ENCODE data around the gene KXD1. TPM values are rescaled to one million over a fixed set of nuclear protein-coding genes. Genes with fewer than 3 reads are reported as not detected.

KXD1 gene
- total RNA-seq, 4 donors from 2014 or later = 98.1 to 117 (median 103) TPM

GRCh38 chr19:18611327-18612050 is 53.8 kb downstream of the KXD1 start:
- TF ChIP-seq CTCF (IDR thresholded peaks at IDR 0.05) = no peak
- TF ChIP-seq POLR2A (IDR thresholded peaks at IDR 0.05) = no peak
- Histone ChIP-seq H3K36me3 (no peaks in the 10 kb centered on the region), H3K27ac (no peak overlapping the region), H3K9me3 (no peaks in the 10 kb centered on the region), H3K4me1 (peaks cover 28 to 40% of the 10 kb centered on the region in 2 donors), H3K27me3 (peaks cover 47% of the 10 kb centered on the region), H3K4me3 (replicated peaks in 1 of 3) (no peak overlapping the region)
- intact Hi-C loops (cut with DNase I) = no loop called here
- DNase-seq = no peak
- WGBS, 2 donors = 4 to 5% methylated on average over 17 to 21 of the region's 62 CpGs

GRCh38 chr19:18612051-18612771 is 54.5 kb downstream of the KXD1 start:
- intact Hi-C loops (cut with DNase I) = no loop called here

DNA sequence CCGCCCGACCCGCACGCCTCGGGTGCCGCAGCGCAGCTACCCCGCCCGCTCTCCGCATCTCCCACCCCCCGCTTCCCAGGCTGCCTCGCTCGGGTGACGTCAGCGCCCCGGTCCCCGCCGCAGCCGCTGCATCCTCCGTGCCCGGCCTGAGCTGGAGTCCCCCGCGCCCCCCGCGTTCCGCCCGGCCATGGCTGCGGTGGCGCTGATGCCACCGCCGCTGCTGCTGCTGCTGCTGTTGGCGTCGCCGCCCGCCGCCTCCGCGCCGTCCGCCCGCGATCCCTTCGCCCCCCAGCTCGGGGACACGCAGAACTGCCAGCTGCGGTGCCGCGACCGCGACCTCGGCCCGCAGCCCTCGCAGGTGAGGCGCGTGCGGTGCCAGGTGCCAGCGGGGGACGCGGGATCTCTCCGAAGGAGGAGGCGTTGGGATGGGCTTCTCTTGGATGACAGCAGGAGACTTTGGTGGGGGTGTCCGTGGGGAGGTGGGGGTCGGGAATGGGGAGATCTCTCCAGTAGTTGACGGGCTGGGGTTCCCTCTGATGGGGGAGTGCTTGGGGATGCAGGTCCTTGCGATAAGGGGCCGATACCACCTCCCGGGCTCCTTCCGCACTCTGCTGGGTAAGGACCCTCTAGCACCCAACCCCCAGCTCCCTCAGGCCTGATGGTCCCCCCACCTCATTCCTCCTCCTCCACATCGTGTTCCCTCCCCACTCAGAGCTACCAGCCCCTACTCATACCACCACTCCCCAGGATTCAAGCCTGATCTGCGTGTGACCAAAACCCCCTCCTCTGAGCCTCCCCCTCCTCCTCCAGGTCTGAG is 55.3 kb downstream of the KXD1 start, which contains the start of gene TMEM59L:
TSS of gene TMEM59L (plus strand) at position 99 of the 817 bp plus-strand sequence. CDS start at position 188, 89 bp downstream.
- no peak for DNase-seq
- Histone ChIP-seq H3K9me3 (no peaks in the 10 kb centered on the region), H3K36me3 (no peaks in the 10 kb centered on the region), H3K4me3 (replicated peaks in 1 of 3) (peak within 1 kb of the TSS in 1 of 3 donors; percentile 25), H3K27ac (no peak within 1 kb of the TSS), H3K4me1 (peaks cover 21 to 29% of the 10 kb centered on the region in 2 donors), H3K27me3 (peaks cover 39% of the 10 kb centered on the region)
- no peak for TF ChIP-seq POLR2A (IDR thresholded peaks at IDR 0.05)
- intact Hi-C loops (cut with DNase I) = no loop called here
- 4 to 12% methylated on average over 9 to 17 of the region's 70 CpGs for WGBS, 2 donors

More at GRCh38 chr19:18612051-18612771, 54.5 kb downstream of the KXD1 start:
- Histone ChIP-seq H3K9me3 (no peaks in the 10 kb centered on the region), H3K4me3 (replicated peaks in 1 of 3) (peak overlapping the region in 1 of 3 donors; percentile 25), H3K36me3 (no peaks in the 10 kb centered on the region), H3K4me1 (peaks cover 25 to 35% of the 10 kb centered on the region in 2 donors), H3K27ac (no peak overlapping the region), H3K27me3 (peaks cover 46% of the 10 kb centered on the region)
- DNase-seq = no peak
- TF ChIP-seq POLR2A (IDR thresholded peaks at IDR 0.05) = no peak
- WGBS, 2 donors = 2 to 3% methylated on average over 25 of the region's 30 CpGs

- Histone ChIP-seq H3K4me1 (peaks cover 21 to 29% of the 10 kb centered on the region in 2 donors), H3K9me3 (no peaks in the 10 kb centered on the region), H3K27me3 (peaks cover 35% of the 10 kb centered on the region), H3K4me3 (replicated peaks in 1 of 3) (no peak overlapping the region), H3K27ac (no peak overlapping the region), H3K36me3 (no peaks in the 10 kb centered on the region)
- TF ChIP-seq POLR2A (IDR thresholded peaks at IDR 0.05) (no peak), CTCF (IDR thresholded peaks at IDR 0.05) (no peak)
- WGBS, 2 donors = 26 to 37% methylated on average over 12 to 18 of the region's 23 CpGs
- intact Hi-C loops (cut with DNase I) = no loop called here
- no peak for DNase-seq
Measured at GRCh38 chr19:18613589-18614234, 56.0 kb downstream of the KXD1 start.

DNA sequence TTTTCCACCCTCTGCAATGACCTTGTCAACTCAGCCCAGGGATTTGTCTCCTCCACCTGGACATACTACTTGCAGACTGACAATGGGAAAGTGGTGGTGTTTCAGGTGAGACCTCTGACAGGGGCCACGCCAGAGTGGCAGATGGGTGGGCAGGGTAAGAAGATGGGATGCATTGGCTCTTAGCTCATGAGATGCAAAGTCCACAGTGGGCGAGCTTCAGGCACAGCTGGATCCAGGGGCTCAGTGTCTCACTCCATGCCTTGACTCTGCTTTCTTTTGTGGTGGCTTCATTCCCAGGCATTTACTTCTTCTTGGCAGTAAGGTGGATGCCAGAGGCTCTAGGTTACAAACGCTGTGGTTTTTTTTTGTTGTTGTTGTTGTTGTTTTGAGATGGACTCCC is 58.4 kb downstream of the KXD1 start:
- Histone ChIP-seq H3K36me3 (no peaks in the 10 kb centered on the region), H3K27ac (no peak overlapping the region), H3K4me3 (replicated peaks in 1 of 3) (no peak overlapping the region), H3K4me1 (peaks cover 15 to 22% of the 10 kb centered on the region in 2 donors), H3K27me3 (peaks cover 27% of the 10 kb centered on the region), H3K9me3 (no peaks in the 10 kb centered on the region)
- no peak for TF ChIP-seq CTCF (IDR thresholded peaks at IDR 0.05)
- no peak for TF ChIP-seq POLR2A (IDR thresholded peaks at IDR 0.05)
- WGBS, 2 donors = 92% methylated on average over 3 of the region's 3 CpGs
- intact Hi-C loops (cut with DNase I) = no loop called here
- no peak for DNase-seq

Data from thyroid gland (tissue), 4 donors.